B cell (primary cell): ENCODE results near the gene FOXE1. TPM values are rescaled to one million over a fixed set of nuclear protein-coding genes. Genes with fewer than 3 reads are reported as not detected.

Experiments used
- ATAC-seq: fragments of 200-7000 bp; cut with Tn5 transposase; one replicate; pipeline ENCODE4 v1.10.0; 2021; ENCODE audit warnings: low read depth, mild to moderate bottlenecking, moderate number of reproducible peaks, moderate library complexity
- CTCF ChIA-PET: fragments of 350-600 bp; sonication (Branson Sonifier 250); formaldehyde crosslinking; loops from one replicate; lab custom pipeline; 2021; ENCODE audit warnings: antibody characterized with exemption, inconsistent platforms; lab: Charles Lee
- POLR2A ChIA-PET: fragments of 350-600 bp; sonication (Branson Sonifier 250); formaldehyde crosslinking; loops from one replicate; lab custom pipeline; 2021; ENCODE audit warnings: antibody characterized with exemption; lab: Charles Lee
- DNase-seq: peaks from one replicate; pipeline ENCODE4 v3.0.0; 2013
- H2AFZ ChIP-seq: 2 replicates; pipeline ENCODE4 v1.6.1; 2012; ENCODE audit warnings: mild to moderate bottlenecking, low read depth, low read length; ENCODE audit not compliant: insufficient read depth, poor library complexity, severe bottlenecking
- H3K27ac ChIP-seq, 2 donors: 1 replicate in 1 of 2; 2 replicates in 1 of 2; pipeline ENCODE4 v1.5.1; 2012 to 2013; ENCODE audit warnings: low read length in 2 of 2, mild to moderate bottlenecking in 2 of 2, moderate library complexity in 1 of 2
- H3K27me3 ChIP-seq, 4 experiments: fragments of 200-600 bp in 1 of 4; sonication (generic) in 1 of 4; replicated peaks in 1 of 4; 1 replicate in 2 of 4; 2 replicates in 2 of 4; pipeline versions ENCODE4 v1.6.1 to v1.7.0; 2013 to 2016; ENCODE audit warnings: low read length in 3 of 4, mild to moderate bottlenecking in 2 of 4, mixed read lengths in 1 of 4, moderate library complexity in 1 of 4; ENCODE audit not compliant: insufficient read depth in 4 of 4, control insufficient read depth in 3 of 4; ENCODE audit errors: control extremely low read depth in 1 of 4
- H3K36me3 ChIP-seq, 2 experiments: replicated peaks in 1 of 2; 1 replicate in 1 of 2; 2 replicates in 1 of 2; pipeline versions ENCODE4 v1.6.1 to v1.7.1; 2013; ENCODE audit warnings: low read length in 1 of 2; ENCODE audit not compliant: insufficient read depth in 2 of 2, control insufficient read depth in 1 of 2; ENCODE audit errors: control extremely low read depth in 1 of 2, extremely low read depth in 1 of 2
- H3K4me1 ChIP-seq, 2 donors: fragments of 200-600 bp in 1 of 2; sonication (generic) in 1 of 2; 1 replicate in 1 of 2; 2 replicates in 1 of 2; pipeline versions ENCODE4 v1.5.1 to v1.6.1; 2013 to 2017; ENCODE audit warnings: low read length in 2 of 2; ENCODE audit not compliant: control insufficient read depth in 2 of 2, insufficient read depth in 2 of 2
- H3K4me2 ChIP-seq: replicated peaks from 2 replicates; pipeline ENCODE3; 2012; ENCODE audit warnings: mild to moderate bottlenecking, low read depth, low read length; ENCODE audit not compliant: poor library complexity, severe bottlenecking
- H3K4me3 ChIP-seq, 5 experiments: fragments of 200-600 bp in 1 of 5; sonication (generic) in 1 of 5; 1 replicate in 3 of 5; 2 replicates in 2 of 5; pipeline versions ENCODE4 v1.5.1 to v1.7.0; 2011 to 2016; ENCODE audit warnings: low read length in 4 of 5, mild to moderate bottlenecking in 4 of 5, low read depth in 2 of 5, control low read depth in 1 of 5, moderate library complexity in 1 of 5; ENCODE audit not compliant: insufficient read depth in 1 of 5; ENCODE audit errors: control extremely low read depth in 1 of 5, extremely low read depth in 1 of 5
- H3K79me2 ChIP-seq: fragments of 200-600 bp; sonication (generic); one replicate; pipeline ENCODE4 v1.6.0; 2016; ENCODE audit warnings: low read length; ENCODE audit not compliant: control insufficient read depth, insufficient read depth
- H3K9ac ChIP-seq: fragments of 200-600 bp; sonication (generic); 2 replicates; pipeline ENCODE4 v1.6.1; 2017; ENCODE audit warnings: mild to moderate bottlenecking, low read length, moderate library complexity
- H3K9me3 ChIP-seq, 3 donors: one replicate each; pipeline versions ENCODE4 v1.6.1 to v1.7.1; 2013; ENCODE audit warnings: low read length in 2 of 3; ENCODE audit not compliant: control insufficient read depth in 2 of 3, insufficient read depth in 1 of 3; ENCODE audit errors: control extremely low read depth in 1 of 3
- H4K20me1 ChIP-seq: 2 replicates; pipeline ENCODE4 v1.6.0; 2012; ENCODE audit warnings: mild to moderate bottlenecking, low read length; ENCODE audit not compliant: insufficient read depth, control insufficient read depth, poor library complexity, severe bottlenecking
- H3K27ac Mint-ChIP-seq: one replicate; pipeline ENCODE4 v1.8.0; 2021; ENCODE audit warnings: mixed read lengths
- H3K27me3 Mint-ChIP-seq: one replicate; pipeline ENCODE4 v1.8.0; 2021; ENCODE audit warnings: mixed read lengths
- H3K4me1 Mint-ChIP-seq: one replicate; pipeline ENCODE4 v1.8.0; 2021; ENCODE audit warnings: mixed read lengths
- H3K4me3 Mint-ChIP-seq: one replicate; pipeline ENCODE4 v1.8.0; 2021; ENCODE audit warnings: mixed read lengths
- H3K9me3 Mint-ChIP-seq: one replicate; pipeline ENCODE4 v1.8.0; 2022; ENCODE audit warnings: mixed read lengths; ENCODE audit not compliant: insufficient read depth
- CTCF ChIP-seq: fragments of 200-600 bp; IDR thresholded peaks from one replicate; pipeline ENCODE4 v1.8.0; 2022; ENCODE audit warnings: antibody characterized with exemption, mild to moderate bottlenecking
- EZH2 ChIP-seq: IDR thresholded peaks from 2 replicates; pipeline ENCODE4 v1.6.1; 2012; ENCODE audit warnings: borderline replicate concordance, low read depth, mild to moderate bottlenecking, moderate library complexity, low read length; ENCODE audit not compliant: insufficient read depth, poor library complexity, severe bottlenecking
- WGBS: methylation state at CpG from one replicate; pipeline ENCODE4 v1.1.5; 2013; ENCODE audit warnings: missing lambda C conversion rate; ENCODE audit not compliant: insufficient coverage; 5-methylcytosine and 5-hydroxymethylcytosine counted together
- intact Hi-C: fragments of 100-400 bp; cut with micrococcal nuclease; formaldehyde crosslinking; loops from one replicate; pipeline ENCODE4 v1.10.0; 2022
- polyA plus RNA-seq: library from polyadenylated mRNA; depleted of rRNA; stranded (reverse); fragments of >200 nt; gene quantifications from 2 replicates; pipeline ENCODE4 v1.2.3, GENCODE V29; 2012
- total RNA-seq, 2 donors: library from RNA; stranded (reverse); fragments of 120-200 nt in 1 of 2; gene quantifications; 1 replicate in 1 of 2; 2 replicates in 1 of 2; pipeline versions ENCODE4 v1.2.3 to v1.2.4, GENCODE V29; 2013 to 2022

The FOXE1 gene
- total and polyA plus RNA-seq, 2 donors (not counting 1 experiment from before 2014, with no cell fraction given), result not detected

- Histone ChIP-seq H3K9me3 (peaks cover 0 to 13% (median 12%) of the 10 kb centered on the region in 3 donors), H3K4me3 (no peak overlapping the region), H3K79me2 (peaks cover 6% of the 10 kb centered on the region), H3K4me2 (no peak overlapping the region), H3K27ac (no peak overlapping the region), H4K20me1 (peaks cover 4% of the 10 kb centered on the region), H3K4me1 (no peaks in the 10 kb centered on the region), H2AFZ (no peak overlapping the region), H3K36me3 (peaks cover 2 to 10% of the 10 kb centered on the region in 2 experiments), H3K27me3 (no peaks in the 10 kb centered on the region), H3K9ac (no peak overlapping the region)
- H3K4me1 Mint-ChIP-seq, result no peaks in the 10 kb centered on the region
- ChIA-PET POLR2A (no interaction called here), CTCF (no interaction called here)
- no peak overlapping the region for H3K27ac Mint-ChIP-seq
- TF ChIP-seq EZH2, result no peak
- no peak for TF ChIP-seq CTCF
- no CpG with 5 or more reads among the region's 1 CpG for WGBS
- peaks cover 12% of the 10 kb centered on the region for H3K9me3 Mint-ChIP-seq
- no peaks in the 10 kb centered on the region for H3K27me3 Mint-ChIP-seq
- H3K4me3 Mint-ChIP-seq, result no peak overlapping the region
- ATAC-seq (no peak), DNase-seq (no peak)
- intact Hi-C loops, result no loop called here
These were observed 42.2 kb downstream of the FOXE1 start for GRCh38 chr9:97895211-97895610.

GRCh38 chr9:97895695-97896332, 42.8 kb downstream of the FOXE1 start:
- no peak overlapping the region for H3K4me3 Mint-ChIP-seq
- DNase-seq (no peak), ATAC-seq (no peak)
- intact Hi-C loops, result no loop called here
- no peak overlapping the region for H3K27ac Mint-ChIP-seq
- TF ChIP-seq CTCF (no peak), EZH2 (no peak)
- Histone ChIP-seq H4K20me1 (peaks cover 4% of the 10 kb centered on the region), H3K4me1 (no peaks in the 10 kb centered on the region), H3K27ac (no peak overlapping the region), H3K27me3 (no peaks in the 10 kb centered on the region), H3K4me3 (no peak overlapping the region), H2AFZ (no peak overlapping the region), H3K36me3 (peaks cover 2 to 11% of the 10 kb centered on the region in 2 experiments), H3K4me2 (no peak overlapping the region), H3K9ac (no peak overlapping the region), H3K79me2 (peaks cover 12% of the 10 kb centered on the region), H3K9me3 (peaks cover 0 to 13% (median 12%) of the 10 kb centered on the region in 3 donors)
- H3K4me1 Mint-ChIP-seq, result no peaks in the 10 kb centered on the region
- 92% methylated on average over 4 of the region's 6 CpGs for WGBS
- H3K9me3 Mint-ChIP-seq, result peaks cover 12% of the 10 kb centered on the region
- no peaks in the 10 kb centered on the region for H3K27me3 Mint-ChIP-seq
- POLR2A ChIA-PET, result interaction anchor here (0.6 kb wide), 1 partner anchor 227 kb away, joined by 6 read pairs; no protein-coding TSS in a partner anchor
- CTCF ChIA-PET, result no interaction called here
